RWPE1 (cell line): ENCODE results near the gene CCM2L.

Source experiments
- CTCF ChIA-PET: fragments of 350-600 bp; sonication (Branson Sonifier 250); formaldehyde crosslinking; extraction: SDS; loops from one replicate; lab custom pipeline; 2021; lab: Yijun Ruan, JAX
- POLR2A ChIA-PET: fragments of 400-600 bp; formaldehyde crosslinking; extraction: SDS; loops from one replicate; lab custom pipeline; 2020; ENCODE audit warnings: antibody characterized with exemption; ENCODE audit not compliant: low non-redundant PET; lab: Yijun Ruan, JAX
- DNase-seq: peaks from one replicate; pipeline ENCODE4 v3.0.0; 2012; ENCODE audit warnings: low spot score
- H3K27ac ChIP-seq: fragments of 450-650 bp; 2 replicates; pipeline ENCODE4 v1.5.1; 2017
- CTCF ChIP-seq: fragments of 450-650 bp; conservative IDR thresholded peaks from 2 replicates; pipeline ENCODE4 v1.5.1; 2017; ENCODE audit warnings: low read depth, mild to moderate bottlenecking

Gene CCM2L

DNA sequence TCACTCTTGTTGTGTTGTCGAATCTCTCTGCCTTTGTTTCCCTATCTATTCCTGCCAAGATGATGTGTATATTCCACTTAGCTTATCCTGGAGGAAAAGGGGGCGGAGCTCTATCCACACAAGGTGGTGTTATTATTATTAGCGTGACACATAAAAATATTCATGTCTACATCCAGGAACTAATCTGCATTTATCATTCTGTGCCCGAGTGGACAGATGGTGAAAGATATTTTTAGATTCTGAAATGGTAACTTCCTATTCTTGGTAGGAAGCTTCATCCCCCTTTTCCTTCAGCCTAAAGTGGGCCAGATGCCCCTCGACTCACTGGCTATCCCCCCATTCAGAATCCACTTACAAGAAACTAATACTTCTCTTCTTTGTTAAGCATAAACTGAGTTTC, 40.2 kb upstream of the CCM2L start:
- ChIA-PET CTCF (interaction anchor here (0.6 to 1.6 kb wide), 4 partner anchors 13 to 1283 kb away, joined by 3 to 4 read pairs (median 3); no protein-coding TSS in a partner anchor), POLR2A (no interaction called here)
- no peak for DNase-seq
- TF ChIP-seq CTCF: no peak
- H3K27ac ChIP-seq: no peak overlapping the region

- POLR2A ChIA-PET: no interaction called here
- H3K27ac ChIP-seq: no peak overlapping the region
- no peak for TF ChIP-seq CTCF
- CTCF ChIA-PET: interaction anchor here (1.0 to 1.5 kb wide), 3 partner anchors 20 to 126 kb away, joined by 4 to 6 read pairs (median 4); no protein-coding TSS in a partner anchor
- no peak for DNase-seq
These were observed 37.7 kb upstream of the CCM2L start for GRCh38 chr20:31972471-31973021.

GRCh38 chr20:31974296-31974695, 35.9 kb upstream of the CCM2L start:
- ChIA-PET POLR2A (no interaction called here), CTCF (no interaction called here)
- TF ChIP-seq CTCF: no peak
- DNase-seq: no peak
- no peak overlapping the region for H3K27ac ChIP-seq

DNA sequence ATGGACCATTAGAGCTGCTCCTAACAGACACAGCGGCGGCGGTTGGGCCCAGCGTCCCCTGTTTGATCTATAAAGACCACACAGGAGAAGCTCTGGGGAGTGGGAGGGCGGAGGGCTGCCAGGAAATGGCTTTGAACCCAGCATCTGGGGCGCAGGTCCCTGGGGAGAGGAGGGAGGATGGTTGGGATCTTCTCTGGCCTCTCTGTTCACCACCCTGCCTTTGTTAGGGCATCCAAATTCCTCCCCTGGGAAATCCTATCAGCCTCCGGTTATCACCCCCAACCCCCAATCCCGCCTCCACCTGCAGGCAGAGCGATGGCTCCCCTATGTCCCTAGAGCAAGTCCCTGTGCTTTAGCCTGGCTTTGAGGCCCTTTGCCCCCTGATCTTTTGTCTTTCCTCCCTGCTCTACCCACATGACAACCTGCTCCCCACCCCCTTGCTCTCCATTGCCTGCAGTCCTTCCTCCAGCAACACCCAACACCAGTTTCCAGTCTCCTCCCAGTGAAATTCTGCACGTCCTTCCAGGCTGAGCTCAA, 35.2 kb upstream of the CCM2L start:
- TF ChIP-seq CTCF: no peak
- H3K27ac ChIP-seq: no peak overlapping the region
- DNase-seq: no peak
- POLR2A ChIA-PET: no interaction called here
- CTCF ChIA-PET: interaction anchor here (0.7 to 0.9 kb wide), 3 partner anchors 12 to 73 kb away, joined by 3 to 4 read pairs (median 3); no protein-coding TSS in a partner anchor

DNA sequence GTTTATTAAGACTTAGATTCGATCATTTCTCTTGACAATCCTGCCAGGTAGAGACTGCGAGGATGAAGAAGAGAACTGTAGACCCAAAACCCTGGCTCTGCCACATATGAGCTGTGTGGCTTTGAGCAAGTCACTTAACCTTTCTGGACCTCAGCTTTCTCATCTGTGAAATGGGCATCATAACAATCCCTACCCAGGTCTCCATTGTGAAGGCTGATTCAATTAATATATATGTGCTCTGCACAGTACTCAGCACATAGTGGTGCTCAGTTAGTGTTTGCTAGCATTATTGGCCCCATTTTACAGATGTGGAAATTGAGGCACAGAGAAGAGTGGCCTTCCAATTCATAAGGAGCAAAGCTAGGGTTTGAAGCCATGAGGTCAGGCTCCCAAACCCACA, 34.4 kb upstream of the CCM2L start:
- no peak overlapping the region for H3K27ac ChIP-seq
- no peak for TF ChIP-seq CTCF
- ChIA-PET POLR2A (no interaction called here), CTCF (interaction anchor here (0.6 to 0.9 kb wide), 3 partner anchors 13 to 119 kb away, joined by 3 to 5 read pairs (median 4); no protein-coding TSS in a partner anchor)
- no peak for DNase-seq

GRCh38 chr20:31977080-31977479, 33.2 kb upstream of the CCM2L start:
- CTCF ChIA-PET: no interaction called here
- POLR2A ChIA-PET: interaction anchor here (0.7 kb wide), 1 partner anchor 166 kb away, joined by 3 read pairs; no protein-coding TSS in a partner anchor
- no peak for DNase-seq
- H3K27ac ChIP-seq: no peak overlapping the region
- TF ChIP-seq CTCF: no peak
